GM18870 (cell line): ENCODE results near the gene EXOC6B.
A peak's percentile ranks its signal among the peaks of the same experiment; 100 is the strongest.

Source experiments
- ATAC-seq: cut with Tn5 transposase; IDR thresholded peaks from one replicate; pipeline ENCODE4 v1.9.1; 2021; ENCODE audit warnings: moderate library complexity; ENCODE audit not compliant: unreplicated experiment

EXOC6B gene

GRCh38 chr2:72793798-72794440 is 31.9 kb downstream of the EXOC6B start:
- no peak for ATAC-seq

GRCh38 chr2:72789241-72789640 is 36.6 kb downstream of the EXOC6B start:
- no peak for ATAC-seq

- ATAC-seq: no peak
Measured at GRCh38 chr2:72788756-72789155, 37.1 kb downstream of the EXOC6B start.

GRCh38 chr2:72785517-72785916 is 40.3 kb downstream of the EXOC6B start:
- no peak for ATAC-seq

- ATAC-seq: no peak
Measured at GRCh38 chr2:72782520-72782919, 43.3 kb downstream of the EXOC6B start.

- no peak for ATAC-seq
Measured at GRCh38 chr2:72781480-72781879, 44.4 kb downstream of the EXOC6B start.

- ATAC-seq: no peak
Measured at GRCh38 chr2:72780477-72780876, 45.4 kb downstream of the EXOC6B start.

GRCh38 chr2:72779495-72779894 is 46.3 kb downstream of the EXOC6B start:
- ATAC-seq: no peak

GRCh38 chr2:72778410-72778809 is 47.4 kb downstream of the EXOC6B start:
- peak; percentile 75 for ATAC-seq

- ATAC-seq: no peak
Measured at GRCh38 chr2:72770879-72771461, 54.9 kb downstream of the EXOC6B start.

GRCh38 chr2:72765997-72766609 is 59.7 kb downstream of the EXOC6B start:
- ATAC-seq: no peak

- ATAC-seq: no peak
Measured at GRCh38 chr2:72762276-72762675, 63.6 kb downstream of the EXOC6B start.

GRCh38 chr2:72759755-72760154 is 66.1 kb downstream of the EXOC6B start:
- ATAC-seq: no peak

GRCh38 chr2:72757177-72757775 is 68.6 kb downstream of the EXOC6B start:
- ATAC-seq: no peak

GRCh38 chr2:72755647-72756423 is 70.0 kb downstream of the EXOC6B start:
- ATAC-seq: no peak

GRCh38 chr2:72754628-72755320 is 71.1 kb downstream of the EXOC6B start:
- no peak for ATAC-seq

GRCh38 chr2:72750977-72751639 is 74.7 kb downstream of the EXOC6B start:
- ATAC-seq: no peak

- ATAC-seq: no peak
Measured at GRCh38 chr2:72750466-72750865, 75.4 kb downstream of the EXOC6B start.

- ATAC-seq: no peak
Measured at GRCh38 chr2:72747344-72747743, 78.5 kb downstream of the EXOC6B start.

GRCh38 chr2:72745679-72746368 is 80.0 kb downstream of the EXOC6B start:
- ATAC-seq: no peak
